ENCODE measurements around the gene DEPDC7. TPM values are rescaled to one million over a fixed set of nuclear protein-coding genes. Genes with fewer than 3 reads are reported as not detected.

Gene DEPDC7
- polyA plus RNA-seq, 2 of the 4 experiments (the other 2 are of a cell fraction) = 15.3 to 16.6 TPM

DNA sequence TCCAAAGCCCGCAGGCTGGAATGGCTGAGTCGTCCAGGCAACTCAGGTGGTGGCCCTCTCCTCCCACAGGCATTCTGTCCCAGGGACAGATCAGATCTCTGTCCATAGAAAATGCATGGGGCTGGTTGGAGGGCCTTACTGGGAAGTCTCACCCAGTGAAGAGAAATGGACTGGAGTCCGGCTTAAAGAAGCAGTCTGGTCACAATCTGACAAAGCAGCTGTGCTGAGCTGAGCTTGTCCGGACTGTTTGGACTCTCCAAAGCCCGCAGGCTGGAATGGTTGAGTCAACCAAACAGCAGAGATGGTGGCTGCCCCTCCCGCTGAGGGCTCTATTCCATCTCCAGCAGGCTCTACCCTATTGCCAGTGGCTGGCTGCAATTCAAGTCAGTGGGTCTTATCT, 14.4 kb upstream of the DEPDC7 start:
- FAIRE-seq = no peak
- 0 out of 3 replicates have a peak, but pooled peaks cover 4% of the 10 kb centered on the region for H3K4me1 ChIP-seq
- 89% methylated on average over 5 of the region's 6 CpGs for WGBS (ENCODE audit: missing lambda C conversion rate)
- peaks cover 6% of the 10 kb centered on the region; the same call in 1 of the 3 replicates for H3K9me3 ChIP-seq
- no peak for DNase-seq (ENCODE audit: low read depth in 1 of 2, low spot score in 1 of 2)
- ChIA-PET CTCF (interaction anchor here (0.7 to 1.0 kb wide), 3 partner anchors 9 to 208 kb away, joined by 3 read pairs; no protein-coding TSS in a partner anchor), POLR2A (no interaction called here)
- ATAC-seq = no peak
- no peak overlapping the region for H3K4me2 ChIP-seq
- H3K27ac ChIP-seq = no peak overlapping the region
- H3K4me3 ChIP-seq = no peak overlapping the region
- TF ChIP-seq KDM5A (IDR thresholded peaks at IDR 0.05) = no peak
- TF ChIP-seq PHF8 (IDR thresholded peaks at IDR 0.05; ENCODE audit: borderline replicate concordance, low read depth) = no peak
- TF ChIP-seq RCOR1 (IDR thresholded peaks at IDR 0.05; ENCODE audit: low read depth, low read length) = no peak
- TF ChIP-seq, protein P1, sequence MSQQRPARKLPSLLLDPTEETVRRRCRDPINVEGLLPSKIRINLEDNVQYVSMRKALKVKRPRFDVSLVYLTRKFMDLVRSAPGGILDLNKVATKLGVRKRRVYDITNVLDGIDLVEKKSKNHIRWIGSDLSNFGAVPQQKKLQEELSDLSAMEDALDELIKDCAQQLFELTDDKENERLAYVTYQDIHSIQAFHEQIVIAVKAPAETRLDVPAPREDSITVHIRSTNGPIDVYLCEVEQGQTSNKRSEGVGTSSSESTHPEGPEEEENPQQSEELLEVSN (IDR thresholded peaks at IDR 0.05; ENCODE audit: borderline replicate concordance, low read depth) = no peak
- TF ChIP-seq CTCF (IDR thresholded peaks at IDR 0.05) = no peak
- no peak for TF ChIP-seq FOSL2 (IDR thresholded peaks at IDR 0.05)
- no peak for TF ChIP-seq FOSL2 (CRISPR knock-in tag; IDR thresholded peaks at IDR 0.05)
- no peak for TF ChIP-seq RARB (CRISPR knock-in tag; IDR thresholded peaks at IDR 0.05)
- TF ChIP-seq RFX5 (IDR thresholded peaks at IDR 0.05) = no peak
- TF ChIP-seq ZC3H11A (IDR thresholded peaks at IDR 0.05) = no peak
- no peak for TF ChIP-seq KDM1A (IDR thresholded peaks at IDR 0.05; ENCODE audit: low read depth)
- TF ChIP-seq, protein P2, sequence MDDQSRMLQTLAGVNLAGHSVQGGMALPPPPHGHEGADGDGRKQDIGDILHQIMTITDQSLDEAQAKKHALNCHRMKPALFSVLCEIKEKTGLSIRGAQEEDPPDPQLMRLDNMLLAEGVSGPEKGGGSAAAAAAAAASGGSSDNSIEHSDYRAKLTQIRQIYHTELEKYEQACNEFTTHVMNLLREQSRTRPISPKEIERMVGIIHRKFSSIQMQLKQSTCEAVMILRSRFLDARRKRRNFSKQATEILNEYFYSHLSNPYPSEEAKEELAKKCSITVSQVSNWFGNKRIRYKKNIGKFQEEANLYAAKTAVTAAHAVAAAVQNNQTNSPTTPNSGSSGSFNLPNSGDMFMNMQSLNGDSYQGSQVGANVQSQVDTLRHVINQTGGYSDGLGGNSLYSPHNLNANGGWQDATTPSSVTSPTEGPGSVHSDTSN (IDR thresholded peaks at IDR 0.05) = no peak
- no peak for TF ChIP-seq EHF (CRISPR knock-in tag; IDR thresholded peaks at IDR 0.05)
- no peak for TF ChIP-seq ZNF302 (CRISPR knock-in tag; IDR thresholded peaks at IDR 0.05)
- no peak for TF ChIP-seq TFCP2L1 (CRISPR knock-in tag; IDR thresholded peaks at IDR 0.05)
- TF ChIP-seq, protein P3, sequence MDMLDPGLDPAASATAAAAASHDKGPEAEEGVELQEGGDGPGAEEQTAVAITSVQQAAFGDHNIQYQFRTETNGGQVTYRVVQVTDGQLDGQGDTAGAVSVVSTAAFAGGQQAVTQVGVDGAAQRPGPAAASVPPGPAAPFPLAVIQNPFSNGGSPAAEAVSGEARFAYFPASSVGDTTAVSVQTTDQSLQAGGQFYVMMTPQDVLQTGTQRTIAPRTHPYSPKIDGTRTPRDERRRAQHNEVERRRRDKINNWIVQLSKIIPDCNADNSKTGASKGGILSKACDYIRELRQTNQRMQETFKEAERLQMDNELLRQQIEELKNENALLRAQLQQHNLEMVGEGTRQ (IDR thresholded peaks at IDR 0.05) = no peak
- no peak for TF ChIP-seq ZSCAN20 (CRISPR knock-in tag; IDR thresholded peaks at IDR 0.05)
- TF ChIP-seq HOXB5 (CRISPR knock-in tag; IDR thresholded peaks at IDR 0.05) = no peak
- TF ChIP-seq, protein P4, sequence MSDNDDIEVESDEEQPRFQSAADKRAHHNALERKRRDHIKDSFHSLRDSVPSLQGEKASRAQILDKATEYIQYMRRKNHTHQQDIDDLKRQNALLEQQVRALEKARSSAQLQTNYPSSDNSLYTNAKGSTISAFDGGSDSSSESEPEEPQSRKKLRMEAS (IDR thresholded peaks at IDR 0.05) = no peak
- no peak for TF ChIP-seq HEYL (CRISPR knock-in tag; IDR thresholded peaks at IDR 0.05)

DNA sequence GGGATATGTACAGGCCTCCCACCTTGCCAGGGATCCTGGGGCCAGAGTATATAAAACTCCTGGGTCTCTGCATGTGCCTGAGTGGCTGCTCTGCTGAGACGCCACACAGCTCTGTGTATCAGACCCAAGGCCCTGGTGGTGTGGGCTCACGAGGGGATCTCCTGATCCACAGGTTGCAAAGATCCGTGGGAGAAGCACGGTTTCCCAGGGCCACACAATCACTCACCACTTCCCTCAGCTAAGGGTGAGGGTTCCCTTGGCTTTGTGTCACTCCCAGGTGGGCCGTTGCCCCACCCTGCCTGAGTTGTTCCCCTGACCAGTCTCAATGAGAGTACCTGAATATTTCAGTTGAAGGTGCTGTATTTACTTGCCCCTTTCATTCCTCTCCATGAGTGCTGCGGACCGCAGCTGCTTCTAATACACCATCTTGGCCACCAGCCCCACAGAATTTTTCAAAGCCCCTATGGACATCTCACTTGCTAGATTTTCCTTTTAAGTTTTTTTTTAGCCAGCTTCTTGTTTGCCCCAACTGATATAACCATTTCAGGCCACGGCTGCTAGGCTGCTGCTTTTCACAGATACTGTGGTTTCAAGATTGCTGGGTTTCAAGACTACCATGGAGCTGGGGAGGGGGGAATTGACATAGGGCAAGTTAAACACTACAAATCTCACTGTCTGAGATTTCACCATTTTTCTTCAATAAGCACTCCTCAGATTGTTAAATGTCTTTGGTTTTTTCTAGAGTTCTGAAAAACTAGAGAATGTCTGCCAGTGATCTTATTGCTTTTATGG, 13.7 kb upstream of the DEPDC7 start:
- H3K4me3 ChIP-seq = no peak overlapping the region
- peaks cover 6% of the 10 kb centered on the region; the same call in 1 of the 3 replicates for H3K9me3 ChIP-seq
- H3K4me2 ChIP-seq = no peak overlapping the region
- FAIRE-seq = no peak
- POLR2A ChIA-PET = no interaction called here
- no peak overlapping the region for H3K27ac ChIP-seq
- H3K4me1 ChIP-seq = 0 out of 3 replicates have a peak, but pooled peaks cover 4% of the 10 kb centered on the region
- CTCF ChIA-PET = interaction anchor here (0.7 to 1.2 kb wide), 3 partner anchors 9 to 209 kb away, joined by 3 read pairs; no protein-coding TSS in a partner anchor
- no peak for DNase-seq (ENCODE audit: low read depth in 1 of 2, low spot score in 1 of 2)
- 76% methylated on average over 8 of the region's 8 CpGs for WGBS (ENCODE audit: missing lambda C conversion rate)
- ATAC-seq = no peak
- TF ChIP-seq SMC3 (IDR thresholded peaks at IDR 0.05) (no peak), HEYL (CRISPR knock-in tag; IDR thresholded peaks at IDR 0.05) (no peak), CBX8 (IDR thresholded peaks at IDR 0.05) (no peak), NR3C1 (IDR thresholded peaks at IDR 0.05) (no peak), HDAC2 (IDR thresholded peaks at IDR 0.05) (no peak), GATA3 (IDR thresholded peaks at IDR 0.05; ENCODE audit: borderline replicate concordance) (no peak), FOSB (CRISPR knock-in tag; IDR thresholded peaks at IDR 0.05) (no peak), HOXA7 (CRISPR knock-in tag; IDR thresholded peaks at IDR 0.05) (no peak), SREBF2 (IDR thresholded peaks at IDR 0.05) (no peak)
- TF ChIP-seq, protein P5, sequence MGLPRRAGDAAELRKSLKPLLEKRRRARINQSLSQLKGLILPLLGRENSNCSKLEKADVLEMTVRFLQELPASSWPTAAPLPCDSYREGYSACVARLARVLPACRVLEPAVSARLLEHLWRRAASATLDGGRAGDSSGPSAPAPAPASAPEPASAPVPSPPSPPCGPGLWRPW (IDR thresholded peaks at IDR 0.05) = no peak
- TF ChIP-seq, protein P3 (IDR thresholded peaks at IDR 0.05) = no peak
- TF ChIP-seq, protein P6, sequence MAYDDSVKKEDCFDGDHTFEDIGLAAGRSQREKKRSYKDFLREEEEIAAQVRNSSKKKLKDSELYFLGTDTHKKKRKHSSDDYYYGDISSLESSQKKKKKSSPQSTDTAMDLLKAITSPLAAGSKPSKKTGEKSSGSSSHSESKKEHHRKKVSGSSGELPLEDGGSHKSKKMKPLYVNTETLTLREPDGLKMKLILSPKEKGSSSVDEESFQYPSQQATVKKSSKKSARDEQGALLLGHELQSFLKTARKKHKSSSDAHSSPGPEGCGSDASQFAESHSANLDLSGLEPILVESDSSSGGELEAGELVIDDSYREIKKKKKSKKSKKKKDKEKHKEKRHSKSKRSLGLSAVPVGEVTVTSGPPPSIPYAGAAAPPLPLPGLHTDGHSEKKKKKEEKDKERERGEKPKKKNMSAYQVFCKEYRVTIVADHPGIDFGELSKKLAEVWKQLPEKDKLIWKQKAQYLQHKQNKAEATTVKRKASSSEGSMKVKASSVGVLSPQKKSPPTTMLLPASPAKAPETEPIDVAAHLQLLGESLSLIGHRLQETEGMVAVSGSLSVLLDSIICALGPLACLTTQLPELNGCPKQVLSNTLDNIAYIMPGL (CRISPR knock-in tag; IDR thresholded peaks at IDR 0.05; ENCODE audit: borderline replicate concordance) = no peak
